ENCODE measurements around the gene GALK1. TPM values are rescaled to one million over a fixed set of nuclear protein-coding genes. Genes with fewer than 3 reads are reported as not detected.
A peak's percentile ranks its signal among the peaks of the same experiment; 100 is the strongest.

Gene GALK1
- total and polyA plus RNA-seq, 2 of the 13 experiments (the other 11 are each of a cell fraction or from before 2014, with no cell fraction given) = 59.9 to 93.6 TPM

GRCh38 chr17:75738218-75738802, 26.7 kb downstream of the GALK1 start (continued):
- TF ChIP-seq, protein P1, sequence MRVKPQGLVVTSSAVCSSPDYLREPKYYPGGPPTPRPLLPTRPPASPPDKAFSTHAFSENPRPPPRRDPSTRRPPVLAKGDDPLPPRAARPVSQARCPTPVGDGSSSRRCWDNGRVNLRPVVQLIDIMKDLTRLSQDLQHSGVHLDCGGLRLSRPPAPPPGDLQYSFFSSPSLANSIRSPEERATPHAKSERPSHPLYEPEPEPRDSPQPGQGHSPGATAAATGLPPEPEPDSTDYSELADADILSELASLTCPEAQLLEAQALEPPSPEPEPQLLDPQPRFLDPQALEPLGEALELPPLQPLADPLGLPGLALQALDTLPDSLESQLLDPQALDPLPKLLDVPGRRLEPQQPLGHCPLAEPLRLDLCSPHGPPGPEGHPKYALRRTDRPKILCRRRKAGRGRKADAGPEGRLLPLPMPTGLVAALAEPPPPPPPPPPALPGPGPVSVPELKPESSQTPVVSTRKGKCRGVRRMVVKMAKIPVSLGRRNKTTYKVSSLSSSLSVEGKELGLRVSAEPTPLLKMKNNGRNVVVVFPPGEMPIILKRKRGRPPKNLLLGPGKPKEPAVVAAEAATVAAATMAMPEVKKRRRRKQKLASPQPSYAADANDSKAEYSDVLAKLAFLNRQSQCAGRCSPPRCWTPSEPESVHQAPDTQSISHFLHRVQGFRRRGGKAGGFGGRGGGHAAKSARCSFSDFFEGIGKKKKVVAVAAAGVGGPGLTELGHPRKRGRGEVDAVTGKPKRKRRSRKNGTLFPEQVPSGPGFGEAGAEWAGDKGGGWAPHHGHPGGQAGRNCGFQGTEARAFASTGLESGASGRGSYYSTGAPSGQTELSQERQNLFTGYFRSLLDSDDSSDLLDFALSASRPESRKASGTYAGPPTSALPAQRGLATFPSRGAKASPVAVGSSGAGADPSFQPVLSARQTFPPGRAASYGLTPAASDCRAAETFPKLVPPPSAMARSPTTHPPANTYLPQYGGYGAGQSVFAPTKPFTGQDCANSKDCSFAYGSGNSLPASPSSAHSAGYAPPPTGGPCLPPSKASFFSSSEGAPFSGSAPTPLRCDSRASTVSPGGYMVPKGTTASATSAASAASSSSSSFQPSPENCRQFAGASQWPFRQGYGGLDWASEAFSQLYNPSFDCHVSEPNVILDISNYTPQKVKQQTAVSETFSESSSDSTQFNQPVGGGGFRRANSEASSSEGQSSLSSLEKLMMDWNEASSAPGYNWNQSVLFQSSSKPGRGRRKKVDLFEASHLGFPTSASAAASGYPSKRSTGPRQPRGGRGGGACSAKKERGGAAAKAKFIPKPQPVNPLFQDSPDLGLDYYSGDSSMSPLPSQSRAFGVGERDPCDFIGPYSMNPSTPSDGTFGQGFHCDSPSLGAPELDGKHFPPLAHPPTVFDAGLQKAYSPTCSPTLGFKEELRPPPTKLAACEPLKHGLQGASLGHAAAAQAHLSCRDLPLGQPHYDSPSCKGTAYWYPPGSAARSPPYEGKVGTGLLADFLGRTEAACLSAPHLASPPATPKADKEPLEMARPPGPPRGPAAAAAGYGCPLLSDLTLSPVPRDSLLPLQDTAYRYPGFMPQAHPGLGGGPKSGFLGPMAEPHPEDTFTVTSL (CRISPR knock-in tag; IDR thresholded peaks at IDR 0.05; ENCODE audit: borderline replicate concordance) = no peak
- TF ChIP-seq ZNF549 (CRISPR knock-in tag; IDR thresholded peaks at IDR 0.05) = no peak
- no peak for TF ChIP-seq ZNF138 (CRISPR knock-in tag; IDR thresholded peaks at IDR 0.05; ENCODE audit: low read depth)
- TF ChIP-seq ZNF674 (CRISPR knock-in tag; IDR thresholded peaks at IDR 0.05; ENCODE audit: low read depth) = no peak
- TF ChIP-seq PRMT3 (CRISPR knock-in tag; IDR thresholded peaks at IDR 0.05; ENCODE audit: borderline replicate concordance, low read depth) = no peak
- TF ChIP-seq, protein P2, sequence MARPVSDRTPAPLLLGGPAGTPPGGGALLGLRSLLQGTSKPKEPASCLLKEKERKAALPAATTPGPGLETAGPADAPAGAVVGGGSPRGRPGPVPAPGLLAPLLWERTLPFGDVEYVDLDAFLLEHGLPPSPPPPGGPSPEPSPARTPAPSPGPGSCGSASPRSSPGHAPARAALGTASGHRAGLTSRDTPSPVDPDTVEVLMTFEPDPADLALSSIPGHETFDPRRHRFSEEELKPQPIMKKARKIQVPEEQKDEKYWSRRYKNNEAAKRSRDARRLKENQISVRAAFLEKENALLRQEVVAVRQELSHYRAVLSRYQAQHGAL (CRISPR knock-in tag; IDR thresholded peaks at IDR 0.05; ENCODE audit: not compliant biosample characterization) = no peak
- TF ChIP-seq MIXL1 (CRISPR knock-in tag; IDR thresholded peaks at IDR 0.05) = no peak
- TF ChIP-seq ZNF33B (CRISPR knock-in tag; IDR thresholded peaks at IDR 0.05) = no peak
- TF ChIP-seq SIX1 (CRISPR knock-in tag; IDR thresholded peaks at IDR 0.05; ENCODE audit: borderline replicate concordance) = no peak
- TF ChIP-seq, protein P3, sequence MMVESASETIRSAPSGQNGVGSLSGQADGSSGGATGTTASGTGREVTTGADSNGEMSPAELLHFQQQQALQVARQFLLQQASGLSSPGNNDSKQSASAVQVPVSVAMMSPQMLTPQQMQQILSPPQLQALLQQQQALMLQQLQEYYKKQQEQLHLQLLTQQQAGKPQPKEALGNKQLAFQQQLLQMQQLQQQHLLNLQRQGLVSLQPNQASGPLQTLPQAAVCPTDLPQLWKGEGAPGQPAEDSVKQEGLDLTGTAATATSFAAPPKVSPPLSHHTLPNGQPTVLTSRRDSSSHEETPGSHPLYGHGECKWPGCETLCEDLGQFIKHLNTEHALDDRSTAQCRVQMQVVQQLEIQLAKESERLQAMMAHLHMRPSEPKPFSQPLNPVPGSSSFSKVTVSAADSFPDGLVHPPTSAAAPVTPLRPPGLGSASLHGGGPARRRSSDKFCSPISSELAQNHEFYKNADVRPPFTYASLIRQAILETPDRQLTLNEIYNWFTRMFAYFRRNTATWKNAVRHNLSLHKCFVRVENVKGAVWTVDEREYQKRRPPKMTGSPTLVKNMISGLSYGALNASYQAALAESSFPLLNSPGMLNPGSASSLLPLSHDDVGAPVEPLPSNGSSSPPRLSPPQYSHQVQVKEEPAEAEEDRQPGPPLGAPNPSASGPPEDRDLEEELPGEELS (CRISPR knock-in tag; IDR thresholded peaks at IDR 0.05) = no peak
- TF ChIP-seq XRCC5 (optimal IDR thresholded peaks at IDR 0.05; ENCODE audit: low read length) = no peak
- no peak for TF ChIP-seq KLF9 (CRISPR knock-in tag; IDR thresholded peaks at IDR 0.05; ENCODE audit: low read depth)
- no peak for TF ChIP-seq NPAS2 (CRISPR knock-in tag; IDR thresholded peaks at IDR 0.05; ENCODE audit: borderline replicate concordance)
- no peak for TF ChIP-seq CAMTA2 (CRISPR knock-in tag; IDR thresholded peaks at IDR 0.05; ENCODE audit: borderline replicate concordance)
- TF ChIP-seq ESRRA (CRISPR knock-in tag; IDR thresholded peaks at IDR 0.05; ENCODE audit: low read depth) = peak; percentile 98
- TF ChIP-seq SMYD3 (CRISPR knock-in tag; IDR thresholded peaks at IDR 0.05) = no peak
- TF ChIP-seq ZSCAN21 (CRISPR knock-in tag; IDR thresholded peaks at IDR 0.05; ENCODE audit: borderline replicate concordance) = no peak; the same call in 1 of the 2 replicates
- TF ChIP-seq NR2F1 (CRISPR knock-in tag; IDR thresholded peaks at IDR 0.05) = peak; percentile 95 to 96
- no peak for TF ChIP-seq ZNF761 (CRISPR knock-in tag; conservative IDR thresholded peaks at IDR 0.05)
- peak; percentile 47; the same call in 1 of the 2 replicates for TF ChIP-seq UBTF (CRISPR knock-in tag; IDR thresholded peaks at IDR 0.05)

Data from HepG2 (cell line).